CD14-positive monocyte (primary cell): ENCODE results near the gene LIPT1. TPM values are rescaled to one million over a fixed set of nuclear protein-coding genes. Genes with fewer than 3 reads are reported as not detected.

ENCODE experiments used
- DNase-seq, 3 donors: peaks; one replicate each; pipeline ENCODE4 v3.0.0-alpha.2; 2011 to 2022
- H2AFZ ChIP-seq: 2 replicates; pipeline ENCODE4 v1.6.0; 2012; ENCODE audit warnings: mild to moderate bottlenecking, low read depth, low read length, inconsistent platforms; ENCODE audit not compliant: insufficient read depth, poor library complexity, severe bottlenecking
- H3K27ac ChIP-seq, 2 donors: 1 replicate in 1 of 2; 2 replicates in 1 of 2; pipeline ENCODE4 v1.5.1; 2012 to 2013; ENCODE audit warnings: low read length in 2 of 2, control low read depth in 1 of 2, inconsistent platforms in 1 of 2, low read depth in 1 of 2, mild to moderate bottlenecking in 1 of 2
- H3K27me3 ChIP-seq, 2 donors: one replicate each; pipeline versions ENCODE4 v1.6.0 to v1.6.1; 2011 to 2013; ENCODE audit warnings: low read length in 2 of 2; ENCODE audit not compliant: control insufficient read depth in 2 of 2, insufficient read depth in 2 of 2
- H3K36me3 ChIP-seq, 2 donors: replicated peaks in 1 of 2; 1 replicate in 1 of 2; 2 replicates in 1 of 2; pipeline versions ENCODE4 v1.5.1 to v1.6.1; 2012 to 2013; ENCODE audit warnings: low read length in 2 of 2, control low read depth in 1 of 2, inconsistent platforms in 1 of 2, mild to moderate bottlenecking in 1 of 2; ENCODE audit not compliant: insufficient read depth in 2 of 2, control insufficient read depth in 1 of 2
- H3K4me1 ChIP-seq, 2 donors: 1 replicate in 1 of 2; 2 replicates in 1 of 2; pipeline versions ENCODE4 v1.5.1 to v1.6.1; 2012 to 2013; ENCODE audit warnings: low read length in 2 of 2, control low read depth in 1 of 2, inconsistent platforms in 1 of 2, mild to moderate bottlenecking in 1 of 2, moderate library complexity in 1 of 2; ENCODE audit not compliant: insufficient read depth in 2 of 2, control insufficient read depth in 1 of 2
- H3K4me2 ChIP-seq: replicated peaks from 2 replicates; pipeline ENCODE3; 2012; ENCODE audit warnings: low read length, moderate library complexity, mild to moderate bottlenecking; ENCODE audit not compliant: poor library complexity, severe bottlenecking; ENCODE audit errors: extremely low read depth
- H3K4me3 ChIP-seq, 3 experiments: fragments of 200-600 bp in 1 of 3; sonication (generic) in 1 of 3; replicated peaks in 1 of 3; 1 replicate in 2 of 3; 2 replicates in 1 of 3; pipeline ENCODE4 v1.5.1; 2011 to 2013; ENCODE audit warnings: low read length in 3 of 3, mild to moderate bottlenecking in 3 of 3, control low read depth in 2 of 3, low read depth in 2 of 3, inconsistent platforms in 1 of 3, moderate library complexity in 1 of 3
- H3K79me2 ChIP-seq: 2 replicates; pipeline ENCODE4 v1.6.0; 2012; ENCODE audit warnings: mild to moderate bottlenecking, control low read depth, inconsistent platforms, low read length, moderate library complexity; ENCODE audit not compliant: insufficient read depth
- H3K9ac ChIP-seq: 2 replicates; pipeline ENCODE4 v1.6.0; 2017; ENCODE audit warnings: low read length, mild to moderate bottlenecking; ENCODE audit not compliant: insufficient read depth, poor library complexity, severe bottlenecking
- H3K9me3 ChIP-seq, 2 donors: replicated peaks in 1 of 2; 1 replicate in 1 of 2; 2 replicates in 1 of 2; pipeline versions ENCODE4 v1.5.1 to v1.6.1; 2012 to 2013; ENCODE audit warnings: low read length in 2 of 2, control low read depth in 1 of 2; ENCODE audit not compliant: control insufficient read depth in 1 of 2, insufficient read depth in 1 of 2
- H4K20me1 ChIP-seq: 2 replicates; pipeline ENCODE4 v1.6.0; 2012; ENCODE audit warnings: mild to moderate bottlenecking, low read length, control low read depth, moderate library complexity; ENCODE audit not compliant: insufficient read depth
- H3K27ac Mint-ChIP-seq, 7 donors: one replicate each; pipeline ENCODE4 v1.8.0; 2020; ENCODE audit warnings: mild to moderate bottlenecking in 7 of 7, mixed read lengths in 7 of 7, moderate library complexity in 6 of 7, inconsistent platforms in 2 of 7
- H3K27me3 Mint-ChIP-seq, 3 donors: one replicate each; pipeline ENCODE4 v1.8.0; 2021 to 2022; ENCODE audit warnings: low read depth in 3 of 3, mild to moderate bottlenecking in 3 of 3, mixed read lengths in 3 of 3, moderate library complexity in 3 of 3, inconsistent platforms in 1 of 3
- H3K36me3 Mint-ChIP-seq, 2 donors: one replicate each; pipeline ENCODE4 v1.8.0; 2020; ENCODE audit warnings: mixed read lengths in 2 of 2, inconsistent platforms in 1 of 2, mild to moderate bottlenecking in 1 of 2
- H3K4me1 Mint-ChIP-seq: one replicate; pipeline ENCODE4 v1.8.0; 2020; ENCODE audit warnings: mild to moderate bottlenecking, mixed read lengths
- H3K4me3 Mint-ChIP-seq, 2 donors: one replicate each; pipeline ENCODE4 v1.8.0; 2020; ENCODE audit warnings: mild to moderate bottlenecking in 2 of 2, mixed read lengths in 2 of 2, moderate library complexity in 1 of 2
- H3K9me3 Mint-ChIP-seq, 7 donors: one replicate each; pipeline ENCODE4 v1.8.0; 2020 to 2022; ENCODE audit warnings: mixed read lengths in 7 of 7, mild to moderate bottlenecking in 6 of 7, moderate library complexity in 6 of 7, inconsistent platforms in 2 of 7
- CTCF ChIP-seq: fragments of 200-600 bp; IDR thresholded peaks from one replicate; pipeline ENCODE4 v1.8.0; 2022; ENCODE audit warnings: antibody characterized with exemption, mild to moderate bottlenecking
- WGBS: methylation state at CpG from one replicate; pipeline ENCODE4 v1.1.5; 2013; ENCODE audit warnings: missing lambda C conversion rate; ENCODE audit not compliant: insufficient coverage; 5-methylcytosine and 5-hydroxymethylcytosine counted together
- intact Hi-C, 2 donors: fragments of 100-400 bp; cut with micrococcal nuclease; formaldehyde crosslinking; loops; one replicate each; pipeline versions ENCODE4 v1.15.0 to v1.15.1; 2023
- polyA plus RNA-seq, 3 donors: library from polyadenylated mRNA; depleted of rRNA in 1 of 3; unstranded in 2 of 3; stranded (reverse) in 1 of 3; fragments of 300-500 nt in 2 of 3; fragments of >200 nt in 1 of 3; fragmentation: Illumina TruSeq in 2 of 3; gene quantifications; 1 replicate in 2 of 3; 2 replicates in 1 of 3; pipeline ENCODE4 v1.2.3, GENCODE V29; 2012 to 2021

Gene LIPT1
- polyA plus RNA-seq, 3 donors, result 6.1 to 8.2 (median 7.5) TPM

DNA sequence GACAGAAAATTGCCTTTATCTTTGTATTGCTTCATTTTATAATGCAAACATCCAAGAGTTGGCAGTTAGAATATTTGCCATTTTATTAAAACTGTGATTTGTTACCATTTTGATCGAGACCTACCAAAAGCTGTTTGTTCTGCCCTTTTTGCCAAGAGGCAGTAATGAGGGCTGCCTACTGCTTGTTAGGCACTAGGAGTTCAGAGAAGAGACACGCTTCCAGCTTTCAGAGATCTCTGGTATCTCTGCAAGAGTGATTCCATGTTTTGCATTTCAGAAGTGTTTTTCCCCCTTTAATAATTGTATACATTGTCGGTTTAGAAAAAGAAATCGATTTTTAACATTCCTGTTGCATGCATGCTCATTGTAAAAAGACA is 26.8 kb downstream of the LIPT1 start:
- Histone ChIP-seq H3K4me1 (peaks cover 24 to 31% of the 10 kb centered on the region in 2 donors), H3K79me2 (peaks cover 95% of the 10 kb centered on the region), H4K20me1 (peaks cover 36% of the 10 kb centered on the region), H3K9me3 (no peaks in the 10 kb centered on the region), H3K27ac (peak overlapping the region; percentile 82 to 94), H3K9ac (peak overlapping the region; percentile 74), H3K4me3 (peak overlapping the region; percentile 82 to 95 (median 95)), H2AFZ (peak overlapping the region; percentile 91), H3K36me3 (no peaks in the 10 kb centered on the region), H3K27me3 (no peaks in the 10 kb centered on the region), H3K4me2 (peak overlapping the region; percentile 89)
- H3K36me3 Mint-ChIP-seq, result peaks cover 4 to 8% of the 10 kb centered on the region in 2 donors
- H3K27me3 Mint-ChIP-seq, result peaks cover 0 to 1% (median 0%) of the 10 kb centered on the region in 3 donors
- H3K4me1 Mint-ChIP-seq, result peaks cover 49% of the 10 kb centered on the region
- TF ChIP-seq CTCF, result no peak
- peak overlapping the region; percentile 97 to 100 for H3K4me3 Mint-ChIP-seq
- WGBS, result 0% methylated on average over 1 of the region's 4 CpGs
- intact Hi-C loops, result loop anchor here (1.0 to 10.0 kb wide), 4 partner anchors 151 to 574 kb away; partner anchors contain the start of genes COA5 (in 1 of the 2), REV1 (in 1 of the 2), TXNDC9 (in 1 of the 2) and UNC50 (in 1 of the 2)
- H3K9me3 Mint-ChIP-seq, result no peaks in the 10 kb centered on the region
- H3K27ac Mint-ChIP-seq, result peak overlapping the region in 6 of 7 donors; percentile 96 to 99 (median 98)
- DNase-seq, result no peak

GRCh38 chr2:99183025-99183424 is 28.3 kb downstream of the LIPT1 start:
- H3K27ac ChIP-seq, result no peak overlapping the region
- H3K9me3 ChIP-seq, result no peaks in the 10 kb centered on the region
- peaks cover 27% of the 10 kb centered on the region for H4K20me1 ChIP-seq
- no peak for TF ChIP-seq CTCF
- Mint-ChIP-seq H3K4me3 (no peak overlapping the region), H3K27ac (peak overlapping the region in 1 of 7 donors; percentile 18), H3K36me3 (peaks cover 11 to 18% of the 10 kb centered on the region in 2 donors), H3K9me3 (no peaks in the 10 kb centered on the region), H3K4me1 (peaks cover 41% of the 10 kb centered on the region), H3K27me3 (peaks cover 0 to 1% (median 0%) of the 10 kb centered on the region in 3 donors)
- peaks cover 11 to 13% of the 10 kb centered on the region in 2 donors for H3K36me3 ChIP-seq
- intact Hi-C loops, result loop anchor here (5.0 to 10.0 kb wide), 2 partner anchors 312 to 576 kb away; partner anchors contain the start of genes COA5 (in 1 of the 2), REV1 (in 1 of the 2) and UNC50 (in 1 of the 2)
- WGBS, result 83% methylated on average over 2 of the region's 3 CpGs
- no peak overlapping the region for H3K9ac ChIP-seq
- no peak overlapping the region for H2AFZ ChIP-seq
- H3K27me3 ChIP-seq, result no peaks in the 10 kb centered on the region
- DNase-seq, result no peak
- peaks cover 24 to 31% of the 10 kb centered on the region in 2 donors for H3K4me1 ChIP-seq
- H3K4me3 ChIP-seq, result no peak overlapping the region
- H3K4me2 ChIP-seq, result no peak overlapping the region
- peaks cover 84% of the 10 kb centered on the region for H3K79me2 ChIP-seq
